Measurements from ENCODE around the gene MEGF6.
A peak's percentile ranks its signal among the peaks of the same experiment; 100 is the strongest.

Gene MEGF6

DNA sequence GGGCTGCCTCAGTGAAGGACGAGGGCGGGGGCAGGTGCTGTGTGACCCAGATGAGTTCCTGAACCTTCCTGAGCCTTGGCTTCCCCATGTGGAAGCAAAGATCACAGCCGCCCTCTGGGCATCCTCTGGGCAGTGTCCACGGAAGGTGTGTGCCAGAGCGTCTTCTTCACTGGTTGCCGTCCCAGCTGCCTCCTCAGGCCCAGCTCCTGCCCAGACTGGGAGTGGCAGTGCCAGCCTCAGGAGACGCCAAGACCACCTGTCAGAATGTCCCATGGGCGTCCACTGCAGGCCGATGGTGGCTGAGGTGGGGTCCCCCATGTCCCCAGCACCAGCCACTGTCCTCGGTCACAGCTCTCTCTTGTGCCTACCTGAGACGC lies 146.7 kb downstream of the MEGF6 start:
- no peak for DNase-seq

GRCh38 chr1:3463891-3464648 lies 147.2 kb downstream of the MEGF6 start:
- DNase-seq, result no peak

DNA sequence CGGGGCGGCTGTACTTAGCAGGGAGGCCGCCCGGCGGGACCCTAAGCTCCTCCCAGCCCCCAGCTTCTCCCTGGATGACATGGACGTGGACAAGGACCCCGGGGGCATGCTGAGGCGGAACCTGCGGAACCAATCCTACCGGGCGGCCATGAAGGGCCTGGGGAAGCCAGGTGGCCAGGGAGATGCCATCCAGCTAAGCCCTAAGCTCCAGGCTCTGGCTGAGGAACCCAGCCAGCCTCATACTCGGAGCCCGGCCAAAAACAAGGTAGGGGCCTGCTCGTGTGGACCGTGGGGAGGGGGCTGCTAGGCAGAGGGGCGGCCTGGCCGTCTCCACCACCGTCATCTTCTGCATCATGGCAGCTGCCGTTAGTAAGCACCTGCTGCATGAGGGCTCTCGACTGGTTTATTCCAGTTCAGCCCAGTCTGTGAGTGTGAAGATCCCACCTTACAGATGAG lies 147.9 kb downstream of the MEGF6 start:
- DNase-seq, result no peak

DNA sequence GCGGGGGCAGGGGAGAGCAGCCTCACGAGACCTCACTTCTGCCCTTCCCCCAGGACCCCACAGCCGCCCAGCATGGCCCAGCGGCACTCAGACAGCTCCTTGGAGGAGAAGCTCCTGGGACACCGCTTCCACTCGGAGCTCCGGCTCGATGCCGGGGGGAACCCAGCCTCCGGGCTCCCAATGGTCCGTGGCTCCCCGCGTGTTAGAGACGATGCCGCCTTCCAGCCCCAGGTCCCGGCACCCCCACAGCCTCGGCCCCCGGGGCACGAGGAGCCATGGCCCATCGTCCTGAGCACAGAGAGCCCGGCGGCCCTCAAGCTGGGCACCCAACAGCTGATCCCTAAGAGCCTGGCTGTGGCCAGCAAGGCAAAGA lies 148.3 kb downstream of the MEGF6 start:
- no peak for DNase-seq

- DNase-seq, result no peak
Observed at GRCh38 chr1:3462356-3463012, 148.8 kb downstream of the MEGF6 start.

DNA sequence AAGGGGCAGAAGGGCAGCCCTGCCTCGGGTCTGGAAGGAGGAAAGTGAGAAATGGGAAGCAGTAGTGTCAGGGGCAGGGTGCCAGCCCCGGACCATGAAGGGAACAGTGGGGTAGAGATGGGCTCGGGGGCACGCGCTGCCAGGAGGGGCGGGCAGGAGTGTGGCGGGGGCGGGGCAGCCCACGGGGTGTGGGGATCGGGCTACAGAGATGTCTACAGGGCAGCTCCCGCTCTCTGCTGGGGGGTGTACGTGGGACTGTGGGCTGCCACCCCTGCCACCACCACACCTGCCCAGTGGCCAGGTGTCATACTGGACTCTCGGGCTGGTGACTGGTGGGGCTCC lies 149.4 kb downstream of the MEGF6 start:
- no peak for DNase-seq

- DNase-seq, result no peak
Observed at GRCh38 chr1:3461238-3461933, 149.9 kb downstream of the MEGF6 start.

- no peak for DNase-seq
Observed at GRCh38 chr1:3460672-3461131, 150.6 kb downstream of the MEGF6 start.

DNA sequence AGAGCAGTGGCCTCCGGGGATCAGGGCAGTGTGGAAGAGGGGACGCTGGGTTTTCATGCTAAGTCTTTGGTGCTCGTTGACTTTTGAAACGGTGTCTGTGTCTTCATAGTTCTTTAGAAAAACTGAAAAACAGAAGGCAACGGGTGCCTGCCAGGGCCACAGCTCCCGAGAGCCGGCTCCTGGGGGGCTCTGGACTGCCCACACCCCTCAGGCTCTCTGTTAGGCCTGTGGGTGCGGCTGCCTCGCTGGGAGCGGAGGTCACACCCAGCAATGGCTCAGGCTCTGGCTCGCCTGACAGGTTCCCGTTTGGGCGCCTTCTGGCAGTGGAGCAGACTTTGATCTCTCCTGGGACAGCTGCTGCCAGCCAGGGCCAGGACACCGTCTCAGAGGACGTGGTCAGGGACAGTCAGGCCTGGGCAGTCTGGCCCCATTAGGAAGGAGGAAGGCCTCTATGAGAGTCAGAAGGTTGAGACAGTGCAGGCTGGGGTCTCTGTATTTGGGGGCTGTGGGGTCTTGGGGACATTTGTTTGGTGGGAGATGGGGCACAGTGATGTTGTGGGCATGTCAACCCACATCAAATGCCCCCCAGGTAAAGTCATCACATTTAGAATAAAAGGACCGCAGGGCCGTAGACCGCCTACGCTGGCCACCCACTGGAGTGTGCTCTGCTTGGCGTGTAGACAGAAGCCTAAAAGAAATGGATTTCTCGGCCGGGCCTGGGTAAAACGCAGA lies 151.2 kb downstream of the MEGF6 start:
- DNase-seq, result no peak

GRCh38 chr1:3459051-3459908 lies 152.0 kb downstream of the MEGF6 start:
- no peak for DNase-seq

DNA sequence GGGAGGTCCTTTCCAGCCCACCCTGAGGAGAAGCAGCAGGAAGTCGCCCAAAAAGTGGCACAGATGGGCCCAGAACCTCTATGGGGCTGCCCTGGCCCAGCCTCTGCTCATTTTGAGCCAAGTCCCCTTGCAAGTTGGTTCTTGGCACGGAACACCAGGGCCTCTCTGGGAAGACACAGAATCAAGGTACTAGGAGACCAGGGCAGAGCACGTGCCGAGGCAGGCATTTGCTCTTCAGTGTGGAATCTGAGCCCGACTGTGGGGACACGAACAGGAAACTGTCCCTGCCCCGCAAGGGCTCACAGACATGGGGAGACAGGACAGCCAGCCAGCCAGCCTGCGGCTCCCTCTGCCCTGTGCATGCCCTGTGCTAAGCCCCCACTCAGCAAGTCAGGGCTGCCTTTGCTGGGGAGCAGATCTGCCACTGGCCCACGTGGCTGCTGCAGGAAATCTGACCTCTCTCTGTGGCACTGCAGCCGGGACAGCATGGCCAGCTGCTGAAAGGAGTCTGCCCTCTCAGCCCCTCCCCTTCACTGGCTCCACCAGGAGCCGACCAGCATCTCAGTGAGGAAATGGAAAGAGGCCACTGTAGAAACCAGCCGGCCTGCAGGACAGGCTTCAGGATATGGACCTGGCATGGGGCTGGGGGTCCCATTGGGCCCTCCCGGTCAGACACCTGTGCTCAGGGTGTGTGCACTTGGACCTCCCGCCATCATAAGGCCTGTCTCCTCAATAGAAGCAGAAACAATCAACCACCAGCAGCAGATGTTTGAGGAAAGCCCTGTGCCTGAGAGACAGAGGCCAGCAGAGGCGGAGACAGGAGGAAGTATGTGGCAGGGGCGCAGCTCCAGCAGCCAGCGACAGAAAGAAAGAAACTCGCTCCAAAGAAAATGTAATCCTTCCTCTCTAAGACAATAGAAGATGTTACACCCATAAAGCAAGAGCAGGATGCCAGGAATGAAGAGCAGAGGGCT lies 153.1 kb downstream of the MEGF6 start:
- no peak for DNase-seq

DNA sequence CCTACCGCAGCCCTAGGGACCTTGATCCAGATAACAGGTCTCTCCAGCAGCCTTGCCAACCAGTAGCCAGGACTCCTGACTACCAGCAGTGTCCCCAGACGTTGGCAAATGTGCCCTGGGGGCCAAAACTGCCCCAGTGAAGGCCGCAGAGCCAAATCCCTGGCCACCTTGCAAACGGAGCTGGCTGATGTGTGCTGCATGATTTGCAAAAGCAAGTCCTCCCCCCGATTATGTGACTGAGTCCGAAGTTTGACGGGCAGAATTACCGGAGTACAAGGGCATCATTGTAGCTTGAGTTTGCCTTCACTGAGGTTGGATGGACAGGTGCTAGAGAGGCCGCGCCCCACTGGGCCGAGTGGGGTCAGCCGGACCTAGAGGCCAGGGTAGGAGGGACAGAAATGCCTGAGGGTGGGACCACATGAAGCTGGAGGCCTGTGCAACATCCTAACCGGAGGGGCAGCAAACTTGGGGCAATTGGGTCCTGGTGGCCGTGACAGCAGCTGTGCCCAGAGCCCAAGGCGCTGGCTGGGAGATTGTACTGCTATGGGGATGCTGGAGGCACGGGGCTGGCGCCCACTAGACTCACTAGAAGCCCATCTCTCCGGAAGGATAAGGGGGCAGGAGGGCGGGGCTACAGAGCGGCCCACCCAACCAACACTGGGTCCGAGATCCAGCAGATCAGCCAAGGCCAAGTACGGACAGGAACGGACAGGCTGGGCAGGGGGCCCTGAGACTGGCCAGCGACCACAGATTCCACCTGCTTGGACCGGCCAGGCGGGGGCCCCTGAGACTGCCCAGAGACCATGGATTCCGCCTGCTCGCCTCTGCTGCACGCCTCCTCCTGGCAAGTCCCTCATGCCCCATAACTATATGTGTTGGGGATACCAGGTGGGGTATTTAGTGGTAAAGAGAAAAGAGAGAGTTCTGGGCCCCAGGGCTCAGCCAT lies 154.1 kb downstream of the MEGF6 start:
- DNase-seq, result no peak

DNA sequence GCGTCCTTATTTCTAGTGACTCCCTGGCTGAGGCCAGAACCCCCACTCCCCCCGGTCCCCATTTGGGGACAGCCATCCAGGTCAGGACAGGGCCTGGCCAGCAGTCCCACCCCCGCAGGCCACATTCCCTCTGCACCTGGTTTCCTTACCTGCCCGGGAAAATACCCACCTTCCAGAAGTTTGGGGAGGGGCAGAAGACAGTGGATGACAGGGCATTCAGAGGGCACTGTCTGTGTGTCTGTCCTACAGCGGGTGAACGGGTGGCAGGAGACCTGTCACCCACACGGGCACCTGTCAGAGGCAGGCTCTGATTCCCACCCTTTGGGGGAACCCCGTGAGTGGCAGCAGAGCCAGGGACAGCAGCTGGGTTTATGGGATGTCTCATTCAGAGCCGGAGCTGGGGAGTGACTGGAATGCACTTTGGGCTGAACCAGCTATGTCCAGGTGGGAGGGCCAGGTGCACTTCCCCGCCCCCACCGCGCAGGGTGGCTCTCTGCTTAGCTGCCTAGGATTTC lies 154.8 kb downstream of the MEGF6 start:
- no peak for DNase-seq

GRCh38 chr1:3455670-3456448 lies 155.4 kb downstream of the MEGF6 start:
- no peak for DNase-seq

DNA sequence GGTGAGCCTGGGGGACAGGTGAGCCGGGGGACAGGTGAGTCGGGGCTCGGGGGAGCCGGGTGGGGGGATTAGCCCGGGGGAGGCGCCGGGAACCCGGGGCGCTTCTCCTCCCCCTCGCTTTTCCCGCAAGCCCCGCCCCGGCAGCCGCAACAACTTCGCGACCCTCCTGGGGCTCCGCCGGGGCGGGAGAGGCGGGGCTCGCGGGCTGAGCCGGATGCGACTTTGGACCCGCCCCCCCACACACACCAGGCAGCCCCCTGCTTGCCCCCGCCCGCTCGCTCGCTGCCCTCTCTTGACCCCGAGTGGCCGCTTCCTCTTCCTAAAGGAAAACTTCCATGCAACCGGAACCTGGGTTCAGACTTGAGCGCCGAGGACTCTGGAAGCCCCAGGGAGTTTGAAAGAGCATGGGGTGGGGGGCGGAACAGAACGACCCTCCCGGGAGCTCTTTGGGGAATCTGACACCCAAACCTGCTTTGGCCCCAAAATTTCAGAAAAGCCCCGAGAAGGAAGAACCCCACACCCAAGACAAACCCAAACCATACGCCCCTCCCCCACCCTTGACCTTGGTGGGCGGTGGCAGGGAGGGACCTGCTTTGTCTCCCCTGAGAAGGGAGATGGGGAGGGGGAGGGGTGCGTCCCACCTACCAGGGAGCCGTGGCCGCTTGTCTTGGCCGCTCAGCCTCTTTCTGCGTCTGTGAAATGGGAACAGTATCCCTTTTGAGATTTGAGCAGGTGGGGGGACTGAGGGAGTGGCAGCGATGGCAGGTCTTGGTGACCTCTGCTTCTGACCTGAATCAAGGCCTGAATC lies 156.3 kb downstream of the MEGF6 start:
- DNase-seq, result peak; percentile 31

DNA sequence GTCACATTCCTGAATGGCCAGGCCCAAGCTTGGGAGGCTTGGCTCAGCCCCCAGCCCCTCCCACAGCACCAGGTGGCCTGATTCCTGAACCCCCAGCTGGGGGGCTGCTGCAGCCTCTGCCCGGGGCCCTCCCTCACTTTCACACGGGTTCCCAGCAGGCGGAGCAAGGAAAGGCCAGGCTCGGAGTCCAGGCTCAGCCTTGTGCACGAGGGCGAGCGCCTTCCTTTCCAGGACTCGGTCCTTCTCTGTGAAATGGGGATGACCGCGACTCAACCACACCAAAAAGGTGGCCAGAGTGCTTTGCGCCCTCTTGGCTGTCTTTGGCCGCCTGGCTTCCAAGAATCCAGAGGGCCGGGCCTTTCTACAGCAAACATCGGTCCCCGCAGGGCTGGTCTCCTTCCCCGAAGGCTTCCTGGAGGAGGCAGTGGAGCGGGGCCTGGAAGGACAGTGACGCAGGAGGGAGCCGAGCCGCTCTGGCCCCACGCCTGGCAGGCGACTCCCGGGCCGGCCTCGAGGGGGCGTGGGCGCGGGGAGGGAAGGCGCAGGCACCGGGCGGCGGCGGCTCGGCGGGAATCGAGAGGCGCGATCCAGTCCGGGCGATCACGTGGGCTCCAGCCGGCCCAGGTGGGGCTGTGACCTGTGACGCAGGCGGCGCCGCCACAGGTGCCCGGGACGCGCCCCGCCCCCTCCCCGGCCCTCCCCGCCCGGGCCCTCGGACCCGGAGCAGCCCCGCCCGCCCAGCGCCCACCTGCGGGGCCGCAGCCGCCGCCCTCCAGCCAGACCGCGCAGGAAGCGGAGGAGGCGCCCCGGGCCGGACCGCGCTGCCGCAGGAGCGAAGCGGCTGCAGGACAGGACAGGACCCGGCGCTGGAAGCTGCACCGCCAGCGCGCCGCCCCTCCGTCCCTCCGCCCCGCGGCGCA lies 157.2 kb downstream of the MEGF6 start, which contains the start of gene ARHGEF16:
ARHGEF16 (plus strand) TSS at position 775 of the 920 bp plus-strand sequence. CDS start 8,420 bp downstream, outside the sequence.
- DNase-seq, result peak; percentile 84

Measured in NCI-H1105 (cell line).